Amniotic epithelial cell (primary cell): ENCODE results near the gene SLC6A13.

Experiments
- DNase-seq: peaks from one replicate; pipeline ENCODE4 v3.0.0-alpha.2; 2010; ENCODE audit warnings: low read depth

Gene SLC6A13

GRCh38 chr12:214003-214741, 48.5 kb downstream of the SLC6A13 start, which contains the start of gene SLC6A12:
Gene SLC6A12, minus strand, starts transcription at chr12:214157. Its CDS starts 4,171 bp downstream, at chr12:209986.
- peak; percentile 39 for DNase-seq

- no peak for DNase-seq
Measured at GRCh38 chr12:213527-213932, 49.1 kb downstream of the SLC6A13 start.

DNA sequence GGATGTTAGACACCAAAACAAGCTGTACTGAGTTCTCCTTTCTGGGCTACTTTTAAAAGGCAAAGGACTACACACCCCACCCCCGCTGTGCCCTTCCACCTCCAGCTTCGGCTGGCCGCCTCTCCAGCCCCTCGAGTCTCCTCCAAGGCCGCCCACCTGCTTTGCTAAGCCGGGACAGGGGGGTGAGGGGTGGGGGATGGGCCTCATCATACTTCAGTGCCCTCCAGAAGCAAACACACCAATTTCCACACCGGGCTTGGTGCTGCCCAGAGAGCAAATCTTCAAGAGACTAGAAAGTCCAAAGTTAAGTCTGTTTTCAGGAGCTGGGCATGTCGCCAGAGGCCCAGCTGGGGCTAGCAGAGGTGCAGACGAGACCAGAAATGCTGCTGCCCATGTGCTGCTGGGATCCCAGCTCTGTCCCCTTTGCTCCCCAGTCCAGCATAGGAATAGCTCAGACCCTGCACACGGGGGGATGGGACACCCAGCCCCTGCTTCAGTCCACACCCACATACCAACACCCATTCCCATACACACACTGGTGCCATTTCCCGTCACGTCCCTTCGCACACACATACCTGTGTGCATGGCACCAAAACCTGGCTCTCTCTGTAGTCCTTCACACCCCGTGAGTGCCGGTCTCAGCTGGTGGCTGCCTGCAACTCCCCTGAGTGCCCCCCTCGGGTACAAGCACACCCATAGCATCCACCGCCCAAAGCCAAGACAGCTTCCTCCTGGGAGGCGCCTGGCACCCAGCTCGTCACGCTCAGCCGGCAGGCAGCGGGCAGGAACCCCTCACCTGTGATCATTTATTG, 49.7 kb downstream of the SLC6A13 start:
- no peak for DNase-seq

GRCh38 chr12:212415-212714, 50.3 kb downstream of the SLC6A13 start:
- DNase-seq: no peak

DNA sequence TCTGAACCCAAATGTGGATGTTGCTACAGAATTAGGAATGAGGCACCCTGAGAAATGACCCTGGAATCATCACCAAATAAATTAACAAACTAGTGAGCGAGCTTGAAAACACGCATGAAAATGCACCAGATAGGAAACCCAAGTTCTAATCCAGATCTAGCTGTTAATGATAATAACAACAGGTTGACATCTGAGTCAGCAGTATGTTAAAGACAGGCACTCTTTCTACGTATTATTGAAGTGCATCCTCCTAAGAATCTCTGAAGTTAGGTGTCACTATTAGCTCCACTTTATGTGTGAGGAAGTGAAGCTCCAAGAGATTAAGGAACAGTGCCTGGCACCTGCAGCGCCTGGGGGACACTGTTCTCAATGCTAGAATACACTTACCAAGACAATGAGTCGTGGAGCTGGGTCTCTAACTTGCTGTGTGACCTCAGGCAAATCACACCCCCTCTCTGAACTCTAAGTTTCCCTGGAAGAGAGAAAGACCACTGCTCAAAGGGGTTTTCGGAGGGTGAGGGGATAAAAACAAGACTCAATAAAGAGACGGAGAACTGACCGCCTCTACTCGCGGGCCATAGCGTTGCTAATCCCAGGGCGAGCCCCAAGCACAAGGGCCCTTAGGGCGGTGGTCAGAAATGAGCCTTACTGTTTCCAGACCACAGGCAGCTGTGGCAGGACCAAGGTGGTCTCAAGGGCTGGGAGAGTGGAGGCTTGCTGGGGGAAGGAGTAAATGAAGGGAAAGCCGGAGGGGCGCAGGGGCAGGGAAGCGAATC, 50.8 kb downstream of the SLC6A13 start:
- no peak for DNase-seq

- DNase-seq: no peak
Measured at GRCh38 chr12:211142-211465, 51.5 kb downstream of the SLC6A13 start.

- no peak for DNase-seq
Measured at GRCh38 chr12:210277-211141, 52.1 kb downstream of the SLC6A13 start.

DNA sequence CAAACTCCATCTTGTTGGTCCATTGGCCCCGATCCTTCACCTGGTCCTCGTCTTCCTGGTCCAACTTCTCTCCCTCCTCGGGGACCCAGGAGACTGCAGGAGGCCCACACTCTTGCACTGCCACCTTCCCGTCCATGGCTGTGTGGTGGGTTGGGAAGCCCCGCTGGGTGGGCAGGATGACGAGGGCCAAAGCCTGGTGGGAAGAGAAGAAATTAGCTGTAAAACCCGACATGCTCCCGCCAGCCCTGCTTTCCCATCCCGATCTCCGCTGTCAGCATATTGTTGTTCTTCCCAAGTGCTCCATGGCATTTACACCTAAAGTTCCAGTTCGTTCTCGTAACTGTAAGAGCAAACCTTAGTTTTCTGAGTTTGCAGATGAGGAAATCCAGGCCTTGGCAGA, 52.8 kb downstream of the SLC6A13 start:
- no peak for DNase-seq

DNA sequence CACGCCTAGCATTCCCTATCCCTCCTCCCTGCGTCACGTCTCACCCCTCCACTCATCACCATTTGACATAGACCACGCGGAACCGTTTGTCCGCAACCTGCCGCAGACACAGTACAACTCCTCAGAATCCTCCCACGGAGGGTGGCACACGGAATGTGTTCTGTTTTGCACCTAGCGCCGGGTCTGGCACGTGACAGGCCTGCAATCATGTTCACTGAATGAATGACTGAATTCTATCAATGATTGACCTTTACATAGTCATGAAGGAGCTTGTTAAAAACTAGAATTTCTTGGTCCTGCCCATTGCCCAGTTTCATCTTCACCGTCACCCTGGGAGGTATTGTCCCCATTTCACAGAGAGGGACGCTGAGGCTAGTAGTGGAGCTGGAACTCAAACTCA, 53.4 kb downstream of the SLC6A13 start:
- DNase-seq: no peak

DNA sequence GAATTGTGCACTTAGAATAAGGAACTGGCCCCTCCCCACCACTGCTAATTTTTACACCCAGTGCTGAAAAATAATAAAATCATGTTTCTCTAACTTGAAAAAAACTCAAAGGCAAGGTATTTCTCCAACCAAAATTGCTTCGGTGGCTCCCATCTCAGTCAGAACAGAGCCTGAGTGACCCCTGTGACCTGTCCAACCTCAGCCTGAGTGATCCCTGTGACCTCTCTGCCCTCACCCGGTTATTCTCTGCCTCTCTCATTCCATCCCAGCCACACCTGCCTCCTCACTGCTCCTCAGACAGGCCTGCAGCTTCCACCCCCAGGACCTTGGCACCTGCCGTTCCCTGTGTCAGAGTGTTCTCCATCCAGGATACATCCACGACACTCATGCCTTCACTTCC, 53.8 kb downstream of the SLC6A13 start:
- DNase-seq: no peak

DNA sequence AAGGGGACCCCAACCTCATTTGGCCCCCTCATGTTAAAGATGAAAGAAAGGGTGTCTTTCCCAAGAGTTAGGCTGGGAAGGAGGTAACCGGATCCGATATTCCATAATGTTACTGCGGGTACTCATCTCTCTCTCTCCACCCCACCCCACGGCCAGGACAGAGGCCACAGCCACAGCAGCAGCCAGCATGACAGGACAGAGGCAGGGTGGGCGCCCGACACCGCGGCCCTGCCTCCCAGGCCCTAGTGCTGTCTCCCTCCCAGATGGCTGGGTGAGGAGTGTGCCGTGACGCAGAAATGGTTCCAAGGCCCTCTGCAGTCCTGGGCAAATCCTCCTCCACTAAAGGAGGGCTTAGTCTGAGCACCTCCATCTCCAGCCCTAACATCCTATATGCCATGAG, 54.8 kb downstream of the SLC6A13 start:
- DNase-seq: no peak

DNA sequence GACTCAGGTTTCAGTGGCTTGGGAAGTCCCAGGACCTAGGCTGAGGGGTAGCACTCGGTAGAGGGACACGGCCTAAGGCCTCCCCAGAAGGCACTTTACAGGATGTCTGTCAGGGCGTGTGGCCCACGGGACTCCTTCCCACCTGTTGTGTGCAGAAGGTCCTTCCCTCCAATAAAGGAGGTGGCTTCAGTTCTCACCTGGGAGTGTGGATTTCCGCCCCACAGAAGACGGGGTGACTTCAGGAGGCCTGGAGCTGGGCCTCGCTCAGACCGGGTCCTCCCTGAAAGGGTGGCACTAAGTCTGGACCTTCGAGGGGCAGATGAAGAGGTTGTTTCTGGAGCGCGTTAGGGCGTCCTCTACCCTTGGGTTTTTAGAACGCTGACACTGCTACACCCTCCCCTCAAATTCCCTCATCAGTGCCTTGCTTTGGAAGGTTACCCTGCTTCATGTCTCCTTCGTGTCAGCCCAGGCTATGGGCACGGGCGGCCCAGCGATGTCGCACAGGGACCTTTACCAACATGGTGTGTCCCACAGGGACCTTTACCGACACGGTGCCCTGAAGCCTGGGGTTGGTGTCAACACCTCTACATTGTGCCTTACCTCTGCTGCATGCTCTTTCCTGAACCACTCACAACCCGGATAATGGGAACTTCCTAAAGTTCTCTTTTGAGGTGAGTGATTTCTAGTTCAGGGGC, 55.7 kb downstream of the SLC6A13 start:
- no peak for DNase-seq

- DNase-seq: no peak
Measured at GRCh38 chr12:205026-205425, 57.6 kb downstream of the SLC6A13 start.

- no peak for DNase-seq
Measured at GRCh38 chr12:204261-204678, 58.4 kb downstream of the SLC6A13 start.

DNA sequence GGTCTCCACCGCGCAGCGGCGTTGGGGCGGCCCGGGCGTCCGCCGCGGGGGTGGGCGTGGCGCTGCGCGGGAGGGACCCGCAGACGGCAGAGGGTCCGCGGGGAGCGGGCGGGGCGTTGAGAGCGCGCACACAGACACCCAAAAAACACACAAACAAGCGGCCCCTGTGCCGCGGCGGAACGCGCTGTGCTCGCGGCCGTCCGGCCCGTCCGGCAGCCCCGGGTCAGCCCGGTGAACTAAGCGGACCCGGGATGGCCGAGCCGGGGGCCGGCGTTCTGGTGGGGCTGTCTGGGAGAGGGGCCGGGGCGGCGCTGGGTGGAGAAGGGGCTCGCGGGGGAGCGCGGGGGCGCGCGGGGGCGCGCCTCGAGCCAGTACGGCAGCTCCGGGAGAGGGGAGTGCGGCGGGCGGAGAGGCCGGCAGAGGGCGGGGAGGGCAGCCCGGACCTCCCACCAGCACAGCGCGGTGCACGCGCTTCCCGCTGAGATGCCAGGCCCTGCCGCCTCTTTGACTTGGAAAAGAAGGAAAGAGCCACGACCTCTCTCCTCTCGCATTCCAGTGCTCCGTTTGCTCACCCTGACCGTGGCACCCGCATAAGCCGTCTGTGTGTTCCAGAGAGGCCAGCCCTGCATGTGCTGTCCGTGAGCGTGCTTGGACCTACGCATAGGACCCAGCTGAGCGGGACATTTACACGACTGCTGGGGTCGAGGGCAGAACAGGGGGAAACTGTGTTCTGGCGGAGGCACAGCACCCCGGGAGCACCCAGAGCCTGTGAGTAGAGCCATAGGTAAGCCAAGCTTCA, 59.0 kb downstream of the SLC6A13 start:
- no peak for DNase-seq

DNA sequence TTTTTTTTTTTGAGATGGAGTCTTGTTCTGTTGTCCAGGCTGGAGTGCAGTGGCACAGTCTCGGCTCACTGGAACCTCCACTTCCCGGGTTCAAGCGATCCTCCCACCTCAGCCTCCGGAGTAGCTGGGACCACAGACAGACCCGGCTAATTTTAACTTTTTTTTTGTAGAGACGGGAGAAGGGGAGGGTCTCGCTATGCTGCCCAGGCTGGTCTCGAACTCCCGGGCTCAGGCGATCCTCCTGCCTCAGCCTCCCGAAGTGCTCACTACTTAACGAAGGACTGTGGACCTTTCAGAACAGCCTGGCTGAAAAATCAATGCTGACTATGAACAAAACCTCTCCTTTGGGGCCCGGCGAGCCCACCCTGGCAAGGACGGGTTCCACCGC, 59.6 kb downstream of the SLC6A13 start:
- no peak for DNase-seq

GRCh38 chr12:202081-202731, 60.4 kb downstream of the SLC6A13 start:
- no peak for DNase-seq

GRCh38 chr12:201361-201760, 61.3 kb downstream of the SLC6A13 start:
- DNase-seq: no peak

- DNase-seq: no peak
Measured at GRCh38 chr12:198705-199104, 63.9 kb downstream of the SLC6A13 start.
